MCF 10A (cell line): Measurements from ENCODE around the gene RNU7-1. TPM values are rescaled to one million over a fixed set of nuclear protein-coding genes. Genes with fewer than 3 reads are reported as not detected.

Experiments
- BruUV-seq: library from RNA; stranded (reverse); fragments of 400-500 nt; replicated peaks from 2 replicates; lab custom pipeline; 2021; lab: Mats Ljungman, UMichigan
- CTCF ChIA-PET: fragments of 300-600 bp; sonication (Branson Sonifier 250); formaldehyde crosslinking; extraction: SDS; loops from one replicate; lab custom pipeline; 2021; ENCODE audit warnings: antibody characterized with exemption, inconsistent platforms; lab: Yijun Ruan, JAX
- POLR2A ChIA-PET: fragments of 300-600, 350-650 bp; sonication (Branson Sonifier 250); formaldehyde crosslinking; extraction: SDS; loops from one replicate; lab custom pipeline; 2020; ENCODE audit warnings: antibody characterized with exemption, inconsistent platforms; lab: Yijun Ruan, JAX
- DNase-seq: peaks from one replicate; pipeline ENCODE4 v3.0.0-alpha.2; 2018; ENCODE audit not compliant: unreplicated experiment
- H3K27ac Mint-ChIP-seq: one replicate; pipeline ENCODE4 v1.8.0; 2022; ENCODE audit warnings: mild to moderate bottlenecking, low read depth, mixed read lengths; ENCODE audit not compliant: unreplicated experiment
- H3K27me3 Mint-ChIP-seq: one replicate; pipeline ENCODE4 v1.8.0; 2022; ENCODE audit warnings: mixed read lengths; ENCODE audit not compliant: insufficient read depth, unreplicated experiment
- H3K36me3 Mint-ChIP-seq: one replicate; pipeline ENCODE4 v1.8.0; 2022; ENCODE audit warnings: mild to moderate bottlenecking, moderate library complexity, mixed read lengths; ENCODE audit not compliant: insufficient read depth, unreplicated experiment
- H3K4me1 Mint-ChIP-seq: one replicate; pipeline ENCODE4 v1.8.0; 2022; ENCODE audit warnings: mixed read lengths; ENCODE audit not compliant: insufficient read depth, unreplicated experiment
- H3K4me3 Mint-ChIP-seq: one replicate; pipeline ENCODE4 v1.8.0; 2022; ENCODE audit warnings: mild to moderate bottlenecking, moderate library complexity, mixed read lengths; ENCODE audit not compliant: unreplicated experiment
- H3K9me3 Mint-ChIP-seq: one replicate; pipeline ENCODE4 v1.8.0; 2022; ENCODE audit warnings: mixed read lengths; ENCODE audit not compliant: unreplicated experiment
- CTCF ChIP-seq: fragments of 200-600 bp; IDR thresholded peaks from one replicate; pipeline ENCODE4 v1.8.0; 2022; ENCODE audit warnings: antibody characterized with exemption, mild to moderate bottlenecking; ENCODE audit not compliant: unreplicated experiment
- intact Hi-C: fragments of 100-400 bp; cut with micrococcal nuclease; formaldehyde crosslinking; loops from 2 replicates; pipeline ENCODE4 v1.14.1; 2022
- total RNA-seq: library from RNA; stranded (reverse); gene quantifications from 2 replicates; pipeline ENCODE4 v1.2.3, GENCODE V29; 2022

RNU7-1 gene
- total RNA-seq, 1 experiment from 2014 or later, result not detected

- Mint-ChIP-seq H3K9me3 (no peaks in the 10 kb centered on the region), H3K27me3 (no peaks in the 10 kb centered on the region), H3K27ac (no peak overlapping the region), H3K4me1 (peaks cover 5% of the 10 kb centered on the region), H3K36me3 (no peaks in the 10 kb centered on the region), H3K4me3 (no peak overlapping the region)
- no peak for TF ChIP-seq CTCF
- POLR2A ChIA-PET, result interaction anchor here (0.6 to 1.7 kb wide), 3 partner anchors 27 to 499 kb away, joined by 3 to 5 read pairs (median 3); no protein-coding TSS in a partner anchor
- CTCF ChIA-PET, result interaction anchor here (0.9 to 1.9 kb wide), 2 partner anchors 8 to 25 kb away, joined by 4 to 5 read pairs; no protein-coding TSS in a partner anchor
- intact Hi-C loops, result no loop called here
- peak; percentile 15 for DNase-seq
- no TSS peak for BruUV-seq
Measured at GRCh38 chr12:6899427-6899826, 44.2 kb upstream of the RNU7-1 start.

DNA sequence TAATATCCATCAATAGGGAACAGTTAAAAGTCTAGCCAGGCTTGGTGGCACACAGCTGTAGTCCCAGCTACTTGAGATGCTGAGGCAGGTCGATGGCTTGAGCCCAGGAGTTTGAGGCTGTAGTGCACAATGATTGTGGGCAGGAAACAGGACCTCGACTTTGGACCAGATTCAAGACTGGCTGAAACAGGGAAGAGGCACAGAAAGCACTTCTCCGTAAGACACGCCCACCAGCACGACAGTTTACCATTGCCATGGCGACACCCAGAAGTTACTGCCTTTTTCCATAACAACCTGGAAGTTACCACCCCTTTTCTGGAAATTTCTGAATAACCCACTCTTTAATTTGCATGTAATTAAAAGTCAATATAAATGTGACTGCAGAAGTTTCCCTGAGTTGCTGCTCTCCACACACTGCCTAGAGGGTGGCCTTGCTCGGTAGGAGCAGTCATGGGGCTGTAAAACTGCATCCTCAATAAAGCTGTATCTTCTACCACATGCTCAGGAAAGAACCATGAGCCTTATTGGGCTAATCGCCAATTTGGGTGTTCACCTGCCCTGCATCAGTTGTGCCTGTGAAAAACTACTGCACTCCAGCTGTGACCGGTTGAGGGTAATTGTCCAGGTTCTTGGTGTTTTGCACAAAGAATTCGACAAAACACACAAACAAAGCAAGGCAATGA, 43.6 kb upstream of the RNU7-1 start:
- Mint-ChIP-seq H3K4me3 (no peak overlapping the region), H3K27me3 (no peaks in the 10 kb centered on the region), H3K36me3 (no peaks in the 10 kb centered on the region), H3K27ac (no peak overlapping the region), H3K9me3 (no peaks in the 10 kb centered on the region), H3K4me1 (peaks cover 5% of the 10 kb centered on the region)
- peak; percentile 40 for DNase-seq
- CTCF ChIA-PET, result interaction anchor here (0.6 to 1.9 kb wide), 5 partner anchors 8 to 374 kb away, joined by 3 to 6 read pairs (median 4); partner anchors contain the start of gene SPSB2
- no TSS peak for BruUV-seq
- intact Hi-C loops, result no loop called here
- POLR2A ChIA-PET, result interaction anchor here (0.6 to 1.7 kb wide), 4 partner anchors 9 to 500 kb away, joined by 3 to 5 read pairs (median 3); no protein-coding TSS in a partner anchor
- TF ChIP-seq CTCF, result no peak

DNA sequence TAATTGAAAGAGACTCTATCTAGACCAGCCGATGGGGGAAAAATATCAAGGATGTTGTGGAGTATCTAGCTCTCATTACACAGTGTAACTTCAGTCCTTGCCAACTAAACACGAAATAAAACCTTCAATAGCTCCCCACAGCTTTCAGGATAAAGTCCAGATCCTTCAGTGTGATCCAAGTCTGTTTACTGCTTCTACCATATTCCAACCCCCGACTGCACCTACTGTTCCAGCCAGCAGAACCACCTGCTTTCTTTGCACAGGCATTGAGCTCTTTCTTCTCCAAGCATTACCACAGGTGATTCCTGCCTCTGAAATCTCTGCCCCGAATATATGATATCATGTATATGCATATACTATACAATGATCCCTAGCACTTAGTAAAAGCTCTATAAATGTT, 41.2 kb upstream of the RNU7-1 start:
- Mint-ChIP-seq H3K9me3 (no peaks in the 10 kb centered on the region), H3K4me3 (no peak overlapping the region), H3K27ac (no peak overlapping the region), H3K4me1 (peaks cover 5% of the 10 kb centered on the region), H3K27me3 (no peaks in the 10 kb centered on the region), H3K36me3 (no peaks in the 10 kb centered on the region)
- TF ChIP-seq CTCF, result no peak
- BruUV-seq, result no TSS peak
- ChIA-PET POLR2A (interaction anchor here (0.6 to 1.4 kb wide), 3 partner anchors 23 to 51 kb away, joined by 3 to 5 read pairs (median 4); no protein-coding TSS in a partner anchor), CTCF (interaction anchor here (0.9 to 1.6 kb wide), 5 partner anchors 8 to 62 kb away, joined by 3 to 14 read pairs (median 3); no protein-coding TSS in a partner anchor)
- no peak for DNase-seq
- intact Hi-C loops, result no loop called here

DNA sequence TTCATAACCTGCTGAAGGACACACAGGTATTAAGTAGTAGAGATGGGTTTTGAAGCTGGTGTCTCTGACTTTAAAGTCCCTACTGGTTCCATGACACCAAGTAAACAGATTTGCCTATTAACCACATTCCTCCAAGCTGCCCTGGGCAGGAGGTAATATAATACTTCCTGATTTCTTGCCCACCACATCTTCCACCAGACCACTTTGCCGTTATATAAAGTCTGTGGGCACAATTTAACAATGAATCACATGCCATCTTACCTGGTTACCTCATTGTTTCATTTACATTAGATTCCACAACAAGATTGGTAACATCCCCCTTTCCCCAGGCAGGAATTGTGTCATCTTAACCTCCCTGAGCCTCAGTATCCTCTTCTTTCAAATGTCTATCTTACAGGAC, 39.9 kb upstream of the RNU7-1 start:
- CTCF ChIA-PET, result interaction anchor here (1.0 to 1.3 kb wide), 2 partner anchors 12 to 20 kb away, joined by 3 to 5 read pairs; no protein-coding TSS in a partner anchor
- H3K27ac Mint-ChIP-seq, result no peak overlapping the region
- no peaks in the 10 kb centered on the region for H3K9me3 Mint-ChIP-seq
- intact Hi-C loops, result no loop called here
- no peak for DNase-seq
- H3K27me3 Mint-ChIP-seq, result no peaks in the 10 kb centered on the region
- no peak overlapping the region for H3K4me3 Mint-ChIP-seq
- POLR2A ChIA-PET, result interaction anchor here (1.1 to 2.1 kb wide), 4 partner anchors 16 to 61 kb away, joined by 3 to 16 read pairs (median 5); no protein-coding TSS in a partner anchor
- H3K4me1 Mint-ChIP-seq, result peaks cover 5% of the 10 kb centered on the region
- no TSS peak for BruUV-seq
- TF ChIP-seq CTCF, result no peak
- H3K36me3 Mint-ChIP-seq, result no peaks in the 10 kb centered on the region
